Bronchial epithelial cell (primary cell): ENCODE measurements around the gene OLIG1. TPM values are rescaled to one million over a fixed set of nuclear protein-coding genes. Genes with fewer than 3 reads are reported as not detected.

Experiments used
- DNase-seq: peaks from one replicate; pipeline ENCODE4 v3.0.0-alpha.2; 2010; ENCODE audit warnings: low read depth
- FAIRE-seq: peaks from 2 replicates; lab custom pipeline; 2011; peaks lifted over from hg19 to GRCh38; lab: Jason Lieb, UNC
- H3K27me3 ChIP-seq: 2 replicates; pipeline ENCODE4 v1.5.1; 2011; ENCODE audit warnings: low read length; ENCODE audit not compliant: control insufficient read depth, insufficient read depth
- H3K36me3 ChIP-seq: 2 replicates; pipeline ENCODE4 v1.5.1; 2011; ENCODE audit warnings: low read length; ENCODE audit not compliant: control insufficient read depth, insufficient read depth
- H3K4me3 ChIP-seq: 2 replicates; pipeline ENCODE4 v1.5.1; 2011; ENCODE audit warnings: mild to moderate bottlenecking, low read depth, low read length, control low read depth
- CTCF ChIP-seq: IDR thresholded peaks from 2 replicates; pipeline ENCODE4 v1.5.1; 2011; ENCODE audit warnings: mild to moderate bottlenecking, moderate library complexity, low read length, control low read depth, inconsistent platforms; ENCODE audit not compliant: insufficient read depth, severe bottlenecking
- total RNA-seq: library from RNA; depleted of rRNA; stranded (reverse); fragments of >200 nt; gene quantifications from 2 replicates; pipeline ENCODE4 v1.2.1, GENCODE V29; 2014

The OLIG1 gene
- not detected in 2 replicates for total RNA-seq

GRCh38 chr21:33069994-33070743 lies at the start of gene OLIG1:
TSS of gene OLIG1 (plus strand) at chr21:33070141. CDS start at chr21:33070247, 106 bp downstream.
- peaks cover 48% of the 10 kb centered on the region for H3K27me3 ChIP-seq
- no peak for FAIRE-seq
- peak within 1 kb of the TSS; percentile 8 for H3K4me3 ChIP-seq
- TF ChIP-seq CTCF = no peak
- DNase-seq = no peak
- no peaks in the 10 kb centered on the region for H3K36me3 ChIP-seq

GRCh38 chr21:33020558-33021100 lies 49.3 kb upstream of the OLIG1 start:
- H3K4me3 ChIP-seq = no peak overlapping the region
- TF ChIP-seq CTCF = no peak
- H3K36me3 ChIP-seq = no peaks in the 10 kb centered on the region
- DNase-seq (no peak), FAIRE-seq (no peak)
- H3K27me3 ChIP-seq = peaks cover 64% of the 10 kb centered on the region

- FAIRE-seq (no peak), DNase-seq (no peak)
- TF ChIP-seq CTCF = no peak
- H3K36me3 ChIP-seq = no peaks in the 10 kb centered on the region
- H3K27me3 ChIP-seq = peaks cover 68% of the 10 kb centered on the region
- H3K4me3 ChIP-seq = no peak overlapping the region
These were observed 48.8 kb upstream of the OLIG1 start for GRCh38 chr21:33021150-33021549.

- no peaks in the 10 kb centered on the region for H3K36me3 ChIP-seq
- H3K4me3 ChIP-seq = no peak overlapping the region
- peaks cover 72% of the 10 kb centered on the region for H3K27me3 ChIP-seq
- DNase-seq (no peak), FAIRE-seq (peak; percentile 40)
- no peak for TF ChIP-seq CTCF
These were observed 48.3 kb upstream of the OLIG1 start for GRCh38 chr21:33021667-33022066.

GRCh38 chr21:33022489-33022827 lies 47.5 kb upstream of the OLIG1 start:
- no peak for TF ChIP-seq CTCF
- FAIRE-seq = no peak
- Histone ChIP-seq H3K27me3 (peaks cover 78% of the 10 kb centered on the region), H3K36me3 (no peaks in the 10 kb centered on the region), H3K4me3 (no peak overlapping the region)
- DNase-seq = no peak
